Muscle of back (tissue), 11 donors: ENCODE results near the gene NPAS4. TPM values are rescaled to one million over a fixed set of nuclear protein-coding genes. Genes with fewer than 3 reads are reported as not detected.
"Not testable (repeated sequence)": the region's sequence is repeated elsewhere in the genome, so short reads cannot be mapped to it uniquely, and the experiment has no call there.

ENCODE experiments used
- DNase-seq, 3 donors: peaks; one replicate each; pipeline versions ENCODE4 v3.0.0 to v3.0.0-alpha.2; 2013
- polyA plus RNA-seq, 10 donors: library from polyadenylated mRNA; unstranded; fragments of 120-200 nt; gene quantifications; one replicate each; pipeline ENCODE4 v1.2.1, GENCODE V29; 2013; ENCODE audit not compliant: insufficient read length in 10 of 10

The NPAS4 gene
- polyA plus RNA-seq, 10 donors = 0.05 to 0.58 (median 0.14) TPM

- no peak for DNase-seq
These were observed 3.8 kb upstream of the NPAS4 start for GRCh38 chr11:66417000-66417399.

- DNase-seq = peak; percentile 74 to 96 (median 80)
These were observed 2.5 kb upstream of the NPAS4 start for GRCh38 chr11:66418168-66418985.

GRCh38 chr11:66418986-66419308 lies 1.9 kb upstream of the NPAS4 start:
- no peak for DNase-seq

GRCh38 chr11:66419825-66420224 lies 1.0 kb upstream of the NPAS4 start:
- DNase-seq = no peak

GRCh38 chr11:66421492-66422205 lies 814 bp downstream of the NPAS4 start:
- DNase-seq = peak; percentile 89 to 94 (median 93)

- DNase-seq = no peak
These were observed 5.5 kb downstream of the NPAS4 start for GRCh38 chr11:66426314-66426713.

- DNase-seq = no peak
These were observed 8.1 kb downstream of the NPAS4 start for GRCh38 chr11:66428933-66429332.

GRCh38 chr11:66429983-66430602 lies 9.3 kb downstream of the NPAS4 start:
- DNase-seq = peak; percentile 45 to 69 (median 56)

- not testable (repeated sequence) for DNase-seq
These were observed 10.5 kb downstream of the NPAS4 start for GRCh38 chr11:66431287-66431686.

GRCh38 chr11:66431871-66432329 lies 11.1 kb downstream of the NPAS4 start:
- not testable (repeated sequence) for DNase-seq

- DNase-seq = no peak
These were observed 11.8 kb downstream of the NPAS4 start for GRCh38 chr11:66432597-66432996.

GRCh38 chr11:66437979-66438503 lies 17.2 kb downstream of the NPAS4 start:
- DNase-seq = no peak

GRCh38 chr11:66438504-66439466 lies 17.9 kb downstream of the NPAS4 start, which contains the start of gene MRPL11:
Gene MRPL11 (minus strand): TSS chr11:66438848. CDS start chr11:66438754, 94 bp downstream.
- peak; percentile 93 to 97 (median 94) for DNase-seq

- DNase-seq = not testable (repeated sequence)
These were observed 19.5 kb downstream of the NPAS4 start for GRCh38 chr11:66440101-66440939.

GRCh38 chr11:66440940-66441282 lies 20.1 kb downstream of the NPAS4 start:
- not testable (repeated sequence) for DNase-seq

GRCh38 chr11:66443602-66444001 lies 22.8 kb downstream of the NPAS4 start:
- peak in 1 of 3 donors; percentile 34 for DNase-seq

GRCh38 chr11:66447012-66447411 lies 26.2 kb downstream of the NPAS4 start:
- no peak for DNase-seq

GRCh38 chr11:66448523-66448922 lies 27.7 kb downstream of the NPAS4 start:
- no peak for DNase-seq

- DNase-seq = no peak
These were observed 29.7 kb downstream of the NPAS4 start for GRCh38 chr11:66450560-66450959.

GRCh38 chr11:66451663-66452062 lies 30.8 kb downstream of the NPAS4 start:
- no peak for DNase-seq
